ENCODE measurements around the gene CECR2.

Gene CECR2

GRCh38 chr22:17368144-17368543, 1.1 kb upstream of the CECR2 start:
- DNase-seq (ENCODE audit: low read depth): no peak

GRCh38 chr22:17368554-17369438, 464 bp upstream of the CECR2 start:
- no peak for DNase-seq (ENCODE audit: low read depth)

GRCh38 chr22:17370026-17370765, 936 bp downstream of the CECR2 start:
- DNase-seq (ENCODE audit: low read depth): no peak

- no peak for DNase-seq (ENCODE audit: low read depth)
These were observed 1.6 kb downstream of the CECR2 start for GRCh38 chr22:17370766-17371432.

GRCh38 chr22:17371448-17371847, 2.2 kb downstream of the CECR2 start:
- no peak for DNase-seq (ENCODE audit: low read depth)

GRCh38 chr22:17373855-17374254, 4.6 kb downstream of the CECR2 start:
- no peak for DNase-seq (ENCODE audit: low read depth)

GRCh38 chr22:17375914-17376614, 6.8 kb downstream of the CECR2 start:
- DNase-seq (ENCODE audit: low read depth): no peak

GRCh38 chr22:17376950-17377349, 7.7 kb downstream of the CECR2 start:
- no peak for DNase-seq (ENCODE audit: low read depth)

- DNase-seq (ENCODE audit: low read depth): no peak
These were observed 10.7 kb downstream of the CECR2 start for GRCh38 chr22:17379944-17380343.

GRCh38 chr22:17380359-17381087, 11.3 kb downstream of the CECR2 start:
- DNase-seq (ENCODE audit: low read depth): no peak

- DNase-seq (ENCODE audit: low read depth): no peak
These were observed 12.1 kb downstream of the CECR2 start for GRCh38 chr22:17381192-17381913.

- no peak for DNase-seq (ENCODE audit: low read depth)
These were observed 15.5 kb downstream of the CECR2 start for GRCh38 chr22:17384612-17385330.

GRCh38 chr22:17387356-17387755, 18.1 kb downstream of the CECR2 start:
- DNase-seq (ENCODE audit: low read depth): no peak

- no peak for DNase-seq (ENCODE audit: low read depth)
These were observed 19.0 kb downstream of the CECR2 start for GRCh38 chr22:17388235-17388634.

GRCh38 chr22:17390087-17390486, 20.8 kb downstream of the CECR2 start:
- DNase-seq (ENCODE audit: low read depth): no peak

GRCh38 chr22:17396516-17396915, 27.3 kb downstream of the CECR2 start:
- DNase-seq (ENCODE audit: low read depth): no peak

- no peak for DNase-seq (ENCODE audit: low read depth)
These were observed 28.7 kb downstream of the CECR2 start for GRCh38 chr22:17397756-17398547.

- DNase-seq (ENCODE audit: low read depth): no peak
These were observed 31.0 kb downstream of the CECR2 start for GRCh38 chr22:17400305-17400704.

- DNase-seq (ENCODE audit: low read depth): no peak
These were observed 32.5 kb downstream of the CECR2 start for GRCh38 chr22:17401728-17402127.
